ENCODE data around the gene MAOA. TPM values are rescaled to one million over a fixed set of nuclear protein-coding genes. Genes with fewer than 3 reads are reported as not detected.

The MAOA gene
- polyA plus RNA-seq, 1 donor from 2014 or later: 1.3 TPM

- no peak overlapping the region for H3K4me2 ChIP-seq (ENCODE audit: low read length)
- no peaks in the 10 kb centered on the region for H3K27me3 ChIP-seq (ENCODE audit: insufficient read depth, low read depth, low read length)
- no peak overlapping the region for H3K27ac ChIP-seq (ENCODE audit: low read length)
These were observed 37.7 kb downstream of the MAOA start for GRCh38 chrX:43693602-43694406.

GRCh38 chrX:43699475-43699874 is 43.4 kb downstream of the MAOA start:
- Histone ChIP-seq H3K27ac (ENCODE audit: low read length) (no peak overlapping the region), H4K20me1 (ENCODE audit: insufficient read depth) (no peaks in the 10 kb centered on the region), H3K27me3 (ENCODE audit: insufficient read depth, low read depth, low read length) (no peaks in the 10 kb centered on the region), H2AFZ (ENCODE audit: low read depth, low read length) (no peak overlapping the region), H3K4me2 (ENCODE audit: low read length) (no peak overlapping the region), H3K9me3 (ENCODE audit: low read length) (no peaks in the 10 kb centered on the region), H3K4me3 (ENCODE audit: low read length) (no peak overlapping the region), H3K79me2 (replicated peaks; ENCODE audit: insufficient read depth, low read length) (no peaks in the 10 kb centered on the region), H3F3A (ENCODE audit: insufficient read depth, low read length, poor library complexity, severe bottlenecking) (no peaks in the 10 kb centered on the region), H3K36me3 (ENCODE audit: insufficient read depth, low read length) (no peaks in the 10 kb centered on the region), H3K9ac (ENCODE audit: low read length) (no peak overlapping the region), H3K9me2 (ENCODE audit: insufficient read depth, low read length) (no peaks in the 10 kb centered on the region)
- no peak for TF ChIP-seq MXI1 (conservative IDR thresholded peaks at IDR 0.05; ENCODE audit: poor library complexity, severe bottlenecking)
- no peak for TF ChIP-seq TAF1 (IDR thresholded peaks at IDR 0.05; ENCODE audit: low read depth)
- no peak for TF ChIP-seq SMC3 (conservative IDR thresholded peaks at IDR 0.05; ENCODE audit: poor library complexity)
- TF ChIP-seq POLR2AphosphoS5 (IDR thresholded peaks at IDR 0.05): no peak
- no peak for TF ChIP-seq REST (IDR thresholded peaks at IDR 0.05; ENCODE audit: borderline replicate concordance)

More at GRCh38 chrX:43693602-43694406, 37.7 kb downstream of the MAOA start:
- H3K36me3 ChIP-seq (ENCODE audit: insufficient read depth, low read length): no peaks in the 10 kb centered on the region
- H3K9me2 ChIP-seq (ENCODE audit: insufficient read depth, low read length): no peaks in the 10 kb centered on the region
- H3K9me3 ChIP-seq (ENCODE audit: low read length): no peaks in the 10 kb centered on the region
- no peaks in the 10 kb centered on the region for H4K20me1 ChIP-seq (ENCODE audit: insufficient read depth)
- no peak overlapping the region for H3K9ac ChIP-seq (ENCODE audit: low read length)
- H2AFZ ChIP-seq (ENCODE audit: low read depth, low read length): no peak overlapping the region
- no peaks in the 10 kb centered on the region for H3K79me2 ChIP-seq (replicated peaks; ENCODE audit: insufficient read depth, low read length)
- H3K4me3 ChIP-seq (ENCODE audit: low read length): no peak overlapping the region
- H3F3A ChIP-seq (ENCODE audit: insufficient read depth, low read length, poor library complexity, severe bottlenecking): no peaks in the 10 kb centered on the region
- no peak for TF ChIP-seq TAF1 (IDR thresholded peaks at IDR 0.05; ENCODE audit: low read depth)
- no peak for TF ChIP-seq POLR2AphosphoS5 (IDR thresholded peaks at IDR 0.05)
- no peak for TF ChIP-seq EP300 (conservative IDR thresholded peaks at IDR 0.05; ENCODE audit: poor library complexity, severe bottlenecking)
- TF ChIP-seq REST (IDR thresholded peaks at IDR 0.05; ENCODE audit: borderline replicate concordance): no peak
- no peak for TF ChIP-seq RAD21 (conservative IDR thresholded peaks at IDR 0.05)
- no peak for TF ChIP-seq EZH2 (IDR thresholded peaks at IDR 0.05; ENCODE audit: borderline replicate concordance, insufficient read depth, low read length, poor library complexity, severe bottlenecking)
- no peak for TF ChIP-seq SMC3 (conservative IDR thresholded peaks at IDR 0.05; ENCODE audit: poor library complexity)
- TF ChIP-seq CTCF (IDR thresholded peaks at IDR 0.05; ENCODE audit: poor library complexity, severe bottlenecking): no peak
- TF ChIP-seq MXI1 (conservative IDR thresholded peaks at IDR 0.05; ENCODE audit: poor library complexity, severe bottlenecking): no peak
